Measurements from ENCODE around the gene TAS2R38.
"Not testable (repeated sequence)": the region's sequence is repeated elsewhere in the genome, so short reads cannot be mapped to it uniquely, and the experiment has no call there.

TAS2R38 gene

DNA sequence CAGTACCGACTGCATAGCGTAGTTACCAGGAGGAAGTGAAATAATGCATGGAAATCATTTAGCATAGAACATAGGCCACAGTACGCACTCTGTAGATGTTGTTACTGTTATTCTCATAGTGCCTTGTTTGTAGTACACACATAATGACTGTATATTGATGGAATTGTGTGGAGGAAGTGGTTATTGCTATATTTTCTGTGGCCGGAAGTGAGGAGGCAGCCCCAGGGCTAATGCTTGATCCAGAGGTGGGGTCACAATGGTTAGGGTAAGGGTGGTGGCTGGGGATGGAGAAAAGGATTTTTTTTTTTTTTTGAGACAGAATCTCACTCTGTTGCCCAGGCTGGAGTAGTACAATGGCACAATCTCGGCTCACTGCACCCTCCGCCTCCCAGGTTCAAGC lies 17.6 kb upstream of the TAS2R38 start:
- no peak for ATAC-seq (ENCODE audit: low read depth)
- Mint-ChIP-seq H3K27me3 (peaks cover 3% of the 10 kb centered on the region), H3K4me3 (no peak overlapping the region), H3K27ac (no peak overlapping the region), H3K36me3 (no peaks in the 10 kb centered on the region), H3K4me1 (no peaks in the 10 kb centered on the region), H3K9me3 (peaks cover 2% of the 10 kb centered on the region)
- no peak for DNase-seq (ENCODE audit: low spot score in 2 of 2)

DNA sequence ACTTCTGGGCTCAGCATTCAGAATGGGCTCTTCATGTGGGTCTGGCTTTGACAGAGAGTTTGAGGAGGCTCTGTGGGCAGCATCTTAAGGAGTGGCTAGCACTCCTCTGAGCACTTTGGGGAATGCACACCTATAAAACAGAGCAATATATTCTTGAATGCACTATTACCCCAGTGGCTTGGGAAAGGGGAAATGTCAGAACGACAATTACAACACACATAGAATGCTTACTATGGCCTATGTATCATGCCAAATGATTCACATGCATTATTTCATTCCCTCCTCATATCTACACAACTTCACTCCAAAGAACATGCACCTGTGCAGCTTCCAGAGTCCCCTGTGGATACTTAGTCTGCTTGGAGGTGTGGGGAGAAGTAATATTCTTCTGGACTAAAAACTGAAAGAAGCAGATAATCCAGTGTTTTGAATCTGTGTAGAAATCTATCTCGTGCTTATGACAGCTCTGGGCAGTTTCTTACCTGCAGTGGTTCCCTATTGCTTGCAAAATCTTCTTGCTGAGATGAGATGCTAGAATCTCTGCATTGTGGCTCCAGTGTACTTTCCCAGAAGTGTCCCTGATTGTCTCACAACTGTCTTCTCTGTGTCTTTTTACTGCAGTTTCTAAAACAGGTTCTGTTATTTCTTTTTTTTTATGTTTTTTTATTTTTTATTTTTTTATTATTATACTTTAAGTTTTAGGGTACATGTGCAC lies 16.6 kb upstream of the TAS2R38 start:
- H3K27ac Mint-ChIP-seq = no peak overlapping the region
- peaks cover 2% of the 10 kb centered on the region for H3K9me3 Mint-ChIP-seq
- H3K36me3 Mint-ChIP-seq = no peaks in the 10 kb centered on the region
- no peak for DNase-seq (ENCODE audit: low spot score in 2 of 2)
- peaks cover 2% of the 10 kb centered on the region for H3K27me3 Mint-ChIP-seq
- no peak for ATAC-seq (ENCODE audit: low read depth)
- no peaks in the 10 kb centered on the region for H3K4me1 Mint-ChIP-seq
- H3K4me3 Mint-ChIP-seq = no peak overlapping the region

DNA sequence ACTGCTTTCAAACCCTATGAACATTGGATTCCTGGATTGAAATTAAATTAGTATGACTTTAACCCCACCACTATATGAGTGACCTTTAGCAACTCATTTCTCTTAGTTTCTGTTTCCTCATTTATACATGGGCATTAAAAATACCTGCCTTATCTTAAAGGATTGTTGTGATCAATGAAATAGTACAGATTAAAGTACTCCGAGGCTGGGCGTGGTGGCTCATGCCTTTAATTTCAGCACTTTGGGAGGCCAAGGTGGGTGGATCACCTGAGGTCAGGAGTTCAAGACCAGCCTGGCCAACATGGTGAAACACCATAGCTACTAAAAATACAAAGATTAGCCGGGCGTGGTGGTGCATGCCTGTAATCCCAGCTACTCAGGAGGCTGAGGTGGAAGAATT lies 14.2 kb upstream of the TAS2R38 start:
- H3K9me3 Mint-ChIP-seq; H3K27ac Mint-ChIP-seq; H3K4me1 Mint-ChIP-seq; H3K4me3 Mint-ChIP-seq; ATAC-seq (ENCODE audit: low read depth); H3K27me3 Mint-ChIP-seq; H3K36me3 Mint-ChIP-seq; DNase-seq (ENCODE audit: low spot score in 2 of 2): not testable (repeated sequence)

DNA sequence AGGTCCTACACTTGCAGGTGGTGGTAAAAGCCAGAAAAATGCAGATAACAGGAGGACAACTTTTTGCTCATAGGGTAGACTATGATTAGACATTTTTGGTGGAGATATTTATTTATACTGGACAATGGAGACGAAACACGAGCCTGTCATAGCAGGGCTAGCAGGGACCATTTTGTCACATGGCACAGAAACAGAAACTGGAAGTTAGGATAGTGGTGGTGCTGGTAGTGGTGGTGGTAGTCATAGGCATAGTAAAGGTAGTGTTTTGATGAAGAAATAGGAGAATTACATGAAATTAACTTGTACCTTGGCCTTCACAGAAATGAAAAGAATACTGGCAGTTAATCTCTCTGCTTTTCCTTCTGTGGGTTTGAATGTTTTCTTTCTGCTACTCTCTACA lies 13.3 kb upstream of the TAS2R38 start:
- no peak overlapping the region for H3K27ac Mint-ChIP-seq
- no peak overlapping the region for H3K4me3 Mint-ChIP-seq
- no peaks in the 10 kb centered on the region for H3K4me1 Mint-ChIP-seq
- no peaks in the 10 kb centered on the region for H3K36me3 Mint-ChIP-seq
- ATAC-seq (ENCODE audit: low read depth) (no peak), DNase-seq (ENCODE audit: low spot score in 2 of 2) (no peak)
- peaks cover 2% of the 10 kb centered on the region for H3K27me3 Mint-ChIP-seq
- peaks cover 2% of the 10 kb centered on the region for H3K9me3 Mint-ChIP-seq

- not testable (repeated sequence) for H3K36me3 Mint-ChIP-seq; ATAC-seq (ENCODE audit: low read depth); H3K27me3 Mint-ChIP-seq
Measured at GRCh38 chr7:141985926-141986325, 12.4 kb upstream of the TAS2R38 start.

DNA sequence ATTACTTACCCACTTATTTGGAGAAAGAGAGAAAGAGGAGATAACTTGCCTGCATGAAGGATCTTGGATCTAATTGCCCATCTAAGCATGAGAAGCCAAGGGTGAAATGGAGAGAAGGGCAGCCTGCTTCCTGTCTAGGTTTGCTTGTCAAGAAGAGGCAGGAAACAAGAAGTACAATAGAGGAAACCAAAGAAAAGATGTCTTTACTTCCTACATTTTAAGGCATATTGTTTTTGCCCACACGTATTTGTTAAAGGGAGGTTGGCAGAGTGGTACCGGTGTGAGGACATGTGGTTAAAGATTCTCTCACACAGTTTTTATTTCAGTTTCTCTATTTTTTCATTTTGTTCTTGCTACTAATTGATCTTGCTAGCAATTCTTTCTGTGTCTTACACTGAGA lies 6.0 kb upstream of the TAS2R38 start:
- H3K27ac Mint-ChIP-seq = no peak overlapping the region

More at GRCh38 chr7:141985926-141986325, 12.4 kb upstream of the TAS2R38 start:
- not testable (repeated sequence) for H3K27ac Mint-ChIP-seq; DNase-seq (ENCODE audit: low spot score in 2 of 2); H3K4me3 Mint-ChIP-seq; H3K4me1 Mint-ChIP-seq; H3K9me3 Mint-ChIP-seq

GRCh38 chr7:141978351-141978750 lies 4.8 kb upstream of the TAS2R38 start:
- ATAC-seq (ENCODE audit: low read depth) (no peak), DNase-seq (ENCODE audit: low spot score in 2 of 2) (no peak)
- H3K27ac Mint-ChIP-seq = no peak overlapping the region
- no peaks in the 10 kb centered on the region for H3K27me3 Mint-ChIP-seq
- H3K4me3 Mint-ChIP-seq = no peak overlapping the region
- H3K36me3 Mint-ChIP-seq = peaks cover 2% of the 10 kb centered on the region
- H3K4me1 Mint-ChIP-seq = peaks cover 3% of the 10 kb centered on the region
- peaks cover 2% of the 10 kb centered on the region for H3K9me3 Mint-ChIP-seq

More for the DNA sequence above, 6.0 kb upstream of the TAS2R38 start:
- Mint-ChIP-seq H3K9me3 (peaks cover 2% of the 10 kb centered on the region), H3K27me3 (no peaks in the 10 kb centered on the region), H3K36me3 (peaks cover 2% of the 10 kb centered on the region), H3K4me3 (no peak overlapping the region), H3K4me1 (peaks cover 3% of the 10 kb centered on the region)
- ATAC-seq (ENCODE audit: low read depth) (no peak), DNase-seq (ENCODE audit: low spot score in 2 of 2) (no peak)

DNA sequence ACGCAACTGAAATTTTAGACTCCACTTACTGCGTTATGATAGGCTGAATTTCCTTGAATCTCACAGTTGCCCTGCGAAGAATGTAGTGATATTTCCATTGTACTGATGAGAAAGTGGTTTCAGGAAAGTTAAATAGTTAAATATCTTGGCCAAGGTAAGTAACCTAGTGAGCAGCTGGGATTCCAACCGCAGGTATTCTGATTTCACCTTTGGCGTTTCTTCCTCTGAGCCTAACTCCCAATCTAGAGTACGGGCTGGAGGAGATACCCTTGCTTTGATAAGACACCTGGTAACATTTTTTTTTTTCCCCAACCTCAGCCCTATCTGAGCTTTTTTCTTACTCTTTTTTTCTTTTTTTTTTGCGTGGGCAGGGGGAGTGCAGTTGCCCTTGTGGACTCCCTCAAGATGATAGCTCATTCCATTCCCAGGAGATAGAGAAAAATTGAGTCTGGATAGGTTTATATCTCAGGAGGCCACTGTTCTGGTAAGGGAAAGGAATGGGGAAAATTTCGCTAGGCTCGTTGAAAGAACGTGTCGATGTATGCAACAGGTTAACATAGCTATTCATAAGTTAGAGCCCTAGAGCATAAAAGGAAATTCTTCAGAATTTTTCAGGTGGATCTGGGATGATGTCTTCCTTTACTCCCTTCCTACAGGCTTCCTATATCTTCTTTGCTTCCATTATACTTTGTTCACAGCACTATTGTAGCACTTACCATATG lies 3.1 kb upstream of the TAS2R38 start:
- H3K9me3 Mint-ChIP-seq = peaks cover 2% of the 10 kb centered on the region
- DNase-seq (ENCODE audit: low spot score in 2 of 2) = no peak
- H3K27me3 Mint-ChIP-seq = no peaks in the 10 kb centered on the region
- peak overlapping the region; percentile 64 for H3K4me3 Mint-ChIP-seq
- no peak for ATAC-seq (ENCODE audit: low read depth)
- peaks cover 3% of the 10 kb centered on the region for H3K4me1 Mint-ChIP-seq
- peaks cover 2% of the 10 kb centered on the region for H3K36me3 Mint-ChIP-seq
- H3K27ac Mint-ChIP-seq = no peak overlapping the region

- Mint-ChIP-seq H3K27me3 (no peaks in the 10 kb centered on the region), H3K27ac (peak overlapping the region; percentile 52), H3K36me3 (peaks cover 2% of the 10 kb centered on the region), H3K4me1 (peaks cover 3% of the 10 kb centered on the region), H3K9me3 (peaks cover 2% of the 10 kb centered on the region), H3K4me3 (peak overlapping the region; percentile 64)
- ATAC-seq (ENCODE audit: low read depth) (peak; percentile 78), DNase-seq (ENCODE audit: low spot score in 2 of 2) (peak; percentile 19 to 20)
Measured at GRCh38 chr7:141975806-141976523, 2.4 kb upstream of the TAS2R38 start.

- peaks cover 2% of the 10 kb centered on the region for H3K9me3 Mint-ChIP-seq
- no peaks in the 10 kb centered on the region for H3K27me3 Mint-ChIP-seq
- no peak for DNase-seq (ENCODE audit: low spot score in 2 of 2)
- ATAC-seq (ENCODE audit: low read depth) = no peak
- peaks cover 2% of the 10 kb centered on the region for H3K36me3 Mint-ChIP-seq
- H3K4me1 Mint-ChIP-seq = peaks cover 3% of the 10 kb centered on the region
- H3K27ac Mint-ChIP-seq = no peak overlapping the region
- H3K4me3 Mint-ChIP-seq = no peak overlapping the region
Measured at GRCh38 chr7:141974831-141975230, 1.3 kb upstream of the TAS2R38 start.

DNA sequence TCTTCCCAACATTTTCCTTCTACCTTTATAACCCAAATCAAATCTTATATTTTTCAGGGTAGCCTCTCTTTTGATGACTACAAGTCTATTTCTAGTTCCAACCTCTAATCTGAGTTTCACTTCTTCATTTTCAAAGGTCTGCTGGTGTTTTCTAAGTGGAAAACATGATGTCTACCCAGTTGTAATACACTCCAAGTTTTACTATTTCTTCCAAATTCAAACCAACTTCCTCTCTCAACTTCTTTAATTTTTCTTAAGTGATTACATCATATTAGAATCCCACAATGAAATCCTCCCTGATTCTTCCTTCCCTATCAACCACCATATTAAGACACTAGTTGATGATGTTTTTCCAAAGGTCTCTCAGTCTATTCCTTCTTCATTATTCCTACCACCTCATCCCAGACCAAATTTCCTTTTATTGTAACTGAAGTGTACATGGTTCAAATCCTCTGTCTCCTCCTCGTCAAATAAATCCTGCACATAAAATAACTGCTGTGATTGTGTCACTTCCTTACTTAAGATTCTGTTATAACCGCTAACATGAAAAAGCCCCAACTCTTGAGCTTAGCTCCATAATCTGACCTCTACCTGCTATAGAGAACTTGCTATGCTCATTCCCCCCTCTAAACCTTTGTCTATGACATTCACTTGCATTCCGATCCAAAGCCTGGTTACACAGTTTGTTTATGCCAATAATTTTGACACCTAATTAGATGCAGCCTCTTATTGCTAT lies 12.7 kb downstream of the TAS2R38 start:
- Mint-ChIP-seq H3K4me3 (no peak overlapping the region), H3K27me3 (no peaks in the 10 kb centered on the region), H3K27ac (no peak overlapping the region), H3K9me3 (no peaks in the 10 kb centered on the region), H3K4me1 (peaks cover 6% of the 10 kb centered on the region), H3K36me3 (no peaks in the 10 kb centered on the region)
- DNase-seq (ENCODE audit: low spot score in 2 of 2) (no peak), ATAC-seq (ENCODE audit: low read depth) (peak; percentile 62)

DNA sequence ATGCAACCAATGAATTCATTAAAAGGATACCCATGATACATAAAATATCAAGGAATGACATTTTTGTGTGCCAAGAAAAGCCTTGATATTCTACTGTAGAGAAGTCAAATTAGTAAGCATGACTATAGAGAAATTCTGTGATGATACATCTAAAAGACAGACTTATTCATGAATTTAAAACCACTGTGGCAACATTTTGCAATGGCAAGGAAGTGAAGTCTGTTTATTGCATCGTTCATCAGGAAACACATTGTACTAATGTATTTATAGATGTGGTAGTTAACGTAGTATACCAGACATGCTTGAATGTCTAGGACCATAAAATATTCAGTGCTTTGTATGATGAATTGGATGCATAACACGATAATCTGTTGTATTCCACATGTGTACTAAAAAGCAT lies 17.5 kb downstream of the TAS2R38 start:
- DNase-seq (ENCODE audit: low spot score in 2 of 2) = no peak
- H3K9me3 Mint-ChIP-seq = no peaks in the 10 kb centered on the region
- ATAC-seq (ENCODE audit: low read depth) = no peak
- no peak overlapping the region for H3K27ac Mint-ChIP-seq
- H3K4me1 Mint-ChIP-seq = peaks cover 4% of the 10 kb centered on the region
- peaks cover 2% of the 10 kb centered on the region for H3K27me3 Mint-ChIP-seq
- no peaks in the 10 kb centered on the region for H3K36me3 Mint-ChIP-seq
- no peak overlapping the region for H3K4me3 Mint-ChIP-seq

DNA sequence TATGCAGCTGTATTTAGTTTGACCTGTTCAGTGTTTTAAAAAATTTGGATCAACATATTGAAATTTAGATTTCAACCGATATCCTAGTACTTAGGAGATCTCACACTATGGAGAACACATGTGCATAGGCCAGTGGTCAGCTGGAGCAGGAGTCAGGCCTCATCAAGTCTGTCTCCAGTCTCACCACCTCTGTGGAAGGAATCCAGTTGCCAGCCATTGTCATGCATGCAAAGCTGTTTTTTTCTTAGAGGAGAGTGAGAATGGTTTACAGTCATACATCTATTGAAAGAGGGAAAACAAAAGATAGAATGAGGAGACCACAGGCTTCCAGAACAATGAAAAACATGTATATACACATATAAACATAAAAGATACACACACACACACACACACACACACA lies 19.2 kb downstream of the TAS2R38 start:
- Mint-ChIP-seq H3K4me3 (no peak overlapping the region), H3K36me3 (no peaks in the 10 kb centered on the region), H3K4me1 (no peaks in the 10 kb centered on the region), H3K27me3 (peaks cover 2% of the 10 kb centered on the region), H3K9me3 (no peaks in the 10 kb centered on the region), H3K27ac (no peak overlapping the region)
- no peak for ATAC-seq (ENCODE audit: low read depth)
- no peak for DNase-seq (ENCODE audit: low spot score in 2 of 2)

- DNase-seq (ENCODE audit: low spot score in 2 of 2) = no peak
- H3K4me1 Mint-ChIP-seq = no peaks in the 10 kb centered on the region
Measured at GRCh38 chr7:141952461-141952860, 21.1 kb downstream of the TAS2R38 start.

More at GRCh38 chr7:141952461-141952860, 21.1 kb downstream of the TAS2R38 start:
- no peak for ATAC-seq (ENCODE audit: low read depth)
- no peak overlapping the region for H3K27ac Mint-ChIP-seq
- H3K27me3 Mint-ChIP-seq = peaks cover 2% of the 10 kb centered on the region
- H3K9me3 Mint-ChIP-seq = no peaks in the 10 kb centered on the region
- H3K4me3 Mint-ChIP-seq = no peak overlapping the region
- H3K36me3 Mint-ChIP-seq = no peaks in the 10 kb centered on the region

Data from memory B cell (primary cell).